Natural killer cell (primary cell): ENCODE measurements around the gene RCBTB2. TPM values are rescaled to one million over a fixed set of nuclear protein-coding genes. Genes with fewer than 3 reads are reported as not detected.

Experiments used
- ATAC-seq, 3 donors: fragments of 150-1000 bp in 2 of 3; fragments of 200-7000 bp in 1 of 3; cut with Tn5 transposase; 1 replicate in 1 of 3; 2 replicates in 2 of 3; pipeline ENCODE4 v1.10.0; 2021; ENCODE audit warnings: mild to moderate bottlenecking in 2 of 3, moderate library complexity in 2 of 3
- DNase-seq, 2 donors: peaks; one replicate each; pipeline versions ENCODE4 v3.0.0 to v3.0.0-alpha.2; 2013 to 2021; ENCODE audit warnings: mixed read lengths in 1 of 2
- H3K27ac ChIP-seq: one replicate; pipeline ENCODE4 v1.5.1; 2013; ENCODE audit warnings: mild to moderate bottlenecking, low read length
- H3K27me3 ChIP-seq: one replicate; pipeline ENCODE4 v1.6.1; 2013; ENCODE audit warnings: low read length; ENCODE audit not compliant: control insufficient read depth, insufficient read depth
- H3K36me3 ChIP-seq: one replicate; pipeline ENCODE4 v1.6.1; 2013; ENCODE audit warnings: low read length; ENCODE audit not compliant: control insufficient read depth, insufficient read depth
- H3K4me1 ChIP-seq: one replicate; pipeline ENCODE4 v1.6.1; 2013; ENCODE audit warnings: low read length; ENCODE audit not compliant: control insufficient read depth, insufficient read depth
- H3K4me3 ChIP-seq: one replicate; pipeline ENCODE4 v1.5.1; 2013; ENCODE audit warnings: low read length
- H3K9me3 ChIP-seq: one replicate; pipeline ENCODE4 v1.6.1; 2013; ENCODE audit warnings: low read length; ENCODE audit not compliant: control insufficient read depth, insufficient read depth
- H3K27ac Mint-ChIP-seq, 2 donors: one replicate each; pipeline ENCODE4 v1.8.0; 2022; ENCODE audit warnings: mild to moderate bottlenecking in 2 of 2, mixed read lengths in 2 of 2, moderate library complexity in 1 of 2
- H3K27me3 Mint-ChIP-seq, 2 donors: one replicate each; pipeline ENCODE4 v1.8.0; 2022; ENCODE audit warnings: low read depth in 2 of 2, mixed read lengths in 2 of 2
- H3K36me3 Mint-ChIP-seq: one replicate; pipeline ENCODE4 v1.8.0; 2022; ENCODE audit warnings: mixed read lengths
- H3K4me1 Mint-ChIP-seq, 2 donors: one replicate each; pipeline ENCODE4 v1.8.0; 2022; ENCODE audit warnings: mixed read lengths in 2 of 2
- H3K4me3 Mint-ChIP-seq: one replicate; pipeline ENCODE4 v1.8.0; 2022; ENCODE audit warnings: mild to moderate bottlenecking, moderate library complexity, mixed read lengths
- H3K9me3 Mint-ChIP-seq, 2 donors: one replicate each; pipeline ENCODE4 v1.8.0; 2022; ENCODE audit warnings: mixed read lengths in 2 of 2
- WGBS: methylation state at CpG from one replicate; pipeline ENCODE4 v1.1.7; 2013; ENCODE audit warnings: missing lambda C conversion rate; ENCODE audit not compliant: insufficient coverage; 5-methylcytosine and 5-hydroxymethylcytosine counted together
- intact Hi-C: fragments of 100-400 bp; cut with micrococcal nuclease; formaldehyde crosslinking; loops from one replicate; pipeline ENCODE4 v1.14.2; 2022
- total RNA-seq, 4 donors: library from RNA; stranded (reverse); fragments of 120-200 nt in 1 of 4; gene quantifications; one replicate each; pipeline versions ENCODE4 v1.2.3 to v1.2.4, GENCODE V29; 2013 to 2022
- TF ChIP-seq, protein P1 (sequence below): fragments of 200-600 bp; IDR thresholded peaks from one replicate; pipeline ENCODE4 v1.8.0; 2022; ENCODE audit warnings: antibody characterized with exemption

RCBTB2 gene
- total RNA-seq, 3 donors from 2014 or later (not counting 1 experiment from before 2014, with no cell fraction given), result 21.9 to 27.1 (median 24.2) TPM

DNA sequence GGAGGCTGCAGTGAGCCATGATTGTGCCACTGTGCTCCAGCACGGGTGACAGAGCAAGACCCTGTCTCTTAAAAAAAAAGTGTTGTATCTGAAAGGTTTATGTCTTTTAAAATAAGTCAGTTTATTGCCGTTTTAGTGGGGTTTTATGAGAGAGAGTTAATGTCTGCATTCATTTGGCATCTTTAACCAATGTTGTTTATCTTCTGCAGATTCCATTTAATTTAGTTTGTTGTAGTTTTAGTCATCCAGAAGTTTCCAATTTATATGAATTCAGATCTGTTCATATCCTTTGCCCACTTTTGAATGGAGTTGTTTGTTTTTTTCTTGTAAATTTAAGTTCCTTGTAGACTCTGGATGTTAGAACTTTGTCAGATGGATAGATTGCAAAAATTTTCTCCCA lies 83.2 kb downstream of the RCBTB2 start:
- Mint-ChIP-seq H3K4me3 (peak overlapping the region; percentile 80), H3K9me3 (peaks cover 5 to 8% of the 10 kb centered on the region in 2 donors), H3K27ac (peak overlapping the region; percentile 67 to 74), H3K36me3 (peaks cover 24% of the 10 kb centered on the region), H3K4me1 (peaks cover 17 to 28% of the 10 kb centered on the region in 2 donors), H3K27me3 (no peaks in the 10 kb centered on the region)
- TF ChIP-seq, protein P1, sequence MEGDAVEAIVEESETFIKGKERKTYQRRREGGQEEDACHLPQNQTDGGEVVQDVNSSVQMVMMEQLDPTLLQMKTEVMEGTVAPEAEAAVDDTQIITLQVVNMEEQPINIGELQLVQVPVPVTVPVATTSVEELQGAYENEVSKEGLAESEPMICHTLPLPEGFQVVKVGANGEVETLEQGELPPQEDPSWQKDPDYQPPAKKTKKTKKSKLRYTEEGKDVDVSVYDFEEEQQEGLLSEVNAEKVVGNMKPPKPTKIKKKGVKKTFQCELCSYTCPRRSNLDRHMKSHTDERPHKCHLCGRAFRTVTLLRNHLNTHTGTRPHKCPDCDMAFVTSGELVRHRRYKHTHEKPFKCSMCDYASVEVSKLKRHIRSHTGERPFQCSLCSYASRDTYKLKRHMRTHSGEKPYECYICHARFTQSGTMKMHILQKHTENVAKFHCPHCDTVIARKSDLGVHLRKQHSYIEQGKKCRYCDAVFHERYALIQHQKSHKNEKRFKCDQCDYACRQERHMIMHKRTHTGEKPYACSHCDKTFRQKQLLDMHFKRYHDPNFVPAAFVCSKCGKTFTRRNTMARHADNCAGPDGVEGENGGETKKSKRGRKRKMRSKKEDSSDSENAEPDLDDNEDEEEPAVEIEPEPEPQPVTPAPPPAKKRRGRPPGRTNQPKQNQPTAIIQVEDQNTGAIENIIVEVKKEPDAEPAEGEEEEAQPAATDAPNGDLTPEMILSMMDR, result no peak
- Histone ChIP-seq H3K9me3 (peaks cover 2% of the 10 kb centered on the region), H3K27me3 (no peaks in the 10 kb centered on the region), H3K4me3 (no peak overlapping the region), H3K4me1 (peaks cover 4% of the 10 kb centered on the region), H3K27ac (no peak overlapping the region), H3K36me3 (peaks cover 11% of the 10 kb centered on the region)
- intact Hi-C loops, result loop anchor here (5.0 kb wide), 1 partner anchor 37 kb away; the partner anchor contains the start of gene LPAR6
- 93% methylated on average over 2 of the region's 2 CpGs for WGBS
- DNase-seq, result no peak
- ATAC-seq, result no peak

DNA sequence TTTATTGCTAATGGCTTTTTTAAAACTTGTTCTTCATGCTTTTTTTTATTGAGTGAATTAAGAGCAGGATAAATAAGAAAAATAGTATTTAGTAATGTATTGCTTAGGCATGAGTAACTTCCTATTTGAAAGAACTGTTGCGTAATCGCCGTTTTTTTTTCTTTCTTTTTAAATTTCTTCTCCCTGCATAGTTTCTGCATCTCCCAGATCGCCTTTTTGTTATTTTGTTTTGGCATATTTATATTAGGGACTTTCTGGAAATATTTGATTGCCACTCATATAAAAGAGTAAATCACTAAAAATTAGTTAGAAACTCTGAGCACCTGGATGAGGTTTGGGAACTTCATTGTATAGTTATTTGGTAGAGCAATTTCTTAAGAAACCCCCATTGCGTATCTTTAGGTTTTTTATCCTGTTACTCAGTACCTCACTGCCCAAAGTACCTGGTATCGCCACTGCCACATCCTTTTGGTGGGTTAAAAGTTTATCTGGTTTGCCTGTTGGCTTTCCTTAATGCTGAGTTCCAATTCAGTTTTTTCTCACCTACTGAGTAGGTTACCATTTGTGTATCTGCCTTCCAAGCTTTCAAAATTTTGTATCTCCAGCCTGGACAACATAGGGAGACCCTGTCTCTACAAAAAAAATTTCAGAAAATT lies 83.8 kb downstream of the RCBTB2 start:
- Histone ChIP-seq H3K4me3 (no peak overlapping the region), H3K4me1 (peaks cover 4% of the 10 kb centered on the region), H3K27me3 (no peaks in the 10 kb centered on the region), H3K27ac (peak overlapping the region; percentile 31), H3K9me3 (peaks cover 2% of the 10 kb centered on the region), H3K36me3 (peaks cover 8% of the 10 kb centered on the region)
- peaks cover 24% of the 10 kb centered on the region for H3K36me3 Mint-ChIP-seq
- ATAC-seq, result peak in 1 of 3 donors; percentile 48
- no peak for DNase-seq
- intact Hi-C loops, result loop anchor here (5.0 kb wide), 1 partner anchor 37 kb away; the partner anchor contains the start of gene LPAR6
- peaks cover 11 to 26% of the 10 kb centered on the region in 2 donors for H3K4me1 Mint-ChIP-seq
- H3K27ac Mint-ChIP-seq, result peak overlapping the region; percentile 67 to 74
- H3K4me3 Mint-ChIP-seq, result peak overlapping the region; percentile 80
- 17% methylated on average over 1 of the region's 6 CpGs for WGBS
- H3K27me3 Mint-ChIP-seq, result no peaks in the 10 kb centered on the region
- H3K9me3 Mint-ChIP-seq, result peaks cover 5 to 8% of the 10 kb centered on the region in 2 donors
- TF ChIP-seq, protein P1, result no peak

DNA sequence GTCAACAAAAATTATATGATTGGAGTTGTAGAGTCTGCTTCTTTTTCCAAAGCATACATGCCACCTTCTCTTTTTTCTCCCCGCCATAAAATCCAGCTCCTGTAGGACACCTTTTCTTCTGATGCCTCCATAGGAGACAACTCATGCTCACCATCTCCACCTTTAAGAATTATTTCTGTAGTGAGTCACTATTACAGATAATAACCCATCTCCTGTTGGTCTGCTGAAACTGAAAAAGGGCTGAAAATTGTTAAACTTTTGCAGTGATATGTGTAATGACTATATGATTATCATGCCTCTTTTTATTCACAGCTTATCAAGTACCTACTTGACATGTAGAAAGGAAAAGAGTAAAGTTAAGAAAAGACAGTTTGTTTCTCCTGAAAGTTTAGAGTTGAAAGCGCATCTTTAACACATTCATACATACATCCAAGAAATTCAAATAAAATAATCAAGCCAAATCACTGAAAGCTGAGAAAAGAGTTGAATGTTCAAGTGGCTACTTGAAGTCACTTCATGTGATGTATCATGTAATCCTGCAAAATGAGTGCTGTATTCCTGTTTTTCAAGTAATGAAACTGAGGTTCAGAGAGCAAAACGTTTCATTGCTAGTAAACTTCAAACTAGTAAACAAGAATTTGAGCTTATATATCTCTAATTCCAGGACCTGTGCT lies 84.5 kb downstream of the RCBTB2 start:
- intact Hi-C loops, result loop anchor here (5.0 kb wide), 1 partner anchor 36 kb away; the partner anchor contains the start of gene LPAR6

More for the DNA sequence above, 84.5 kb downstream of the RCBTB2 start:
- Histone ChIP-seq H3K36me3 (peaks cover 4% of the 10 kb centered on the region), H3K4me3 (no peak overlapping the region), H3K27ac (no peak overlapping the region), H3K4me1 (peaks cover 4% of the 10 kb centered on the region), H3K9me3 (peaks cover 2% of the 10 kb centered on the region), H3K27me3 (no peaks in the 10 kb centered on the region)
- no peaks in the 10 kb centered on the region for H3K27me3 Mint-ChIP-seq
- peaks cover 11 to 25% of the 10 kb centered on the region in 2 donors for H3K4me1 Mint-ChIP-seq
- H3K9me3 Mint-ChIP-seq, result peaks cover 5 to 8% of the 10 kb centered on the region in 2 donors
- H3K36me3 Mint-ChIP-seq, result peaks cover 24% of the 10 kb centered on the region
- H3K4me3 Mint-ChIP-seq, result peak overlapping the region; percentile 38
- 64% methylated on average over 2 of the region's 3 CpGs for WGBS
- TF ChIP-seq, protein P1, result no peak
- H3K27ac Mint-ChIP-seq, result peak overlapping the region; percentile 67 to 74
- DNase-seq, result no peak
- ATAC-seq, result peak in 1 of 3 donors; percentile 30
